ENCODE results near the gene COG5. TPM values are rescaled to one million over a fixed set of nuclear protein-coding genes. Genes with fewer than 3 reads are reported as not detected.

COG5 gene
- polyA plus RNA-seq, 1 of the 3 experiments (the other 2 are of a cell fraction): 21.2 TPM

DNA sequence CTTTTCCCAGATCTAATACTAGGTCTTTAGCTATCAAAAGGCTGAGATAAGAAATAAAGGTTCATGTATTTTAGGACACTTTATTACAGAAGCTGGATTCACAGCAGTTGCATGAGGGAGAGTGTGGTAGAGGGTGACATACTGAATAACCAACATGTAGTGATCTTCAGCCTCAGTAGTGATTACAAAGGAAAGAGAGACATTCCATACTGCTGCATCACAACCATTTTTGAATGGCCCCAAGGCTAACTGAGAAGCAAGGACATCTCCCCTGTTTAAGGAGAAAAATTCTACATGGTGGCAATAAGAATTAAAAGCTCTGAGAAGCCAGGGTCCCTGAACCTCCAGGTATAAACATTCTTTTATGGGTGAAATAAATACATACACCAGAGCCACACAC, 35.3 kb downstream of the COG5 start:
- DNase-seq: no peak

DNA sequence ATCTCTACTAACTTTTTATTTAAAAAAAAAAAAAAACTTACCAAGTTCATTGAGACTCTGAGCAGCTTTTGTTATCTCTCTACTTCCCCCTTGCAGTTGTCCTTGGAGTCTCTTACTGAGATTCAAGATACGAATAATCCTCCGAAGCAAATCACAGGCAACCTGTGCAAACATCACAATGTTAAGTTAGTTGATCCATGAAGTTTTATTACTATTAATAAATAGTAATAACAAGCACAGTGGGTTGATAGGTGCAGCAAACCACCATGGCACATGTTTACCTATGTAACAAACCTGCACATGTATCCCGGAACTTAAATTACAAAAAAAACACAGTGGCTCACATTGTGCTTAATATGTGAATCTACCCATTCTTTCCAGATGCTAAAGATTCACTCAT, 36.5 kb downstream of the COG5 start:
- H3K27me3 ChIP-seq (ENCODE audit: insufficient read depth): no peaks in the 10 kb centered on the region
- H3K4me1 ChIP-seq (ENCODE audit: control insufficient read depth in 1 of 2, insufficient read depth in 2 of 2, low read depth in 1 of 2, low read length in 1 of 2): peaks cover 0 to 2% of the 10 kb centered on the region in 2 experiments; a peak in 1 of 4 replicates
- CTCF ChIA-PET: no interaction called here
- H3K4me3 ChIP-seq (ENCODE audit: low read depth in 2 of 2, low read length in 1 of 2): no peak overlapping the region
- no peaks in the 10 kb centered on the region for H4K20me1 ChIP-seq (ENCODE audit: insufficient read depth)
- H3K9me2 ChIP-seq: no peaks in the 10 kb centered on the region
- DNase-seq: no peak
- H3F3A ChIP-seq (replicated peaks; ENCODE audit: insufficient read depth): no peaks in the 10 kb centered on the region
- 100% methylated on average over 3 of the region's 3 CpGs for WGBS (ENCODE audit: low lambda C conversion rate)
- TF ChIP-seq, protein P1, sequence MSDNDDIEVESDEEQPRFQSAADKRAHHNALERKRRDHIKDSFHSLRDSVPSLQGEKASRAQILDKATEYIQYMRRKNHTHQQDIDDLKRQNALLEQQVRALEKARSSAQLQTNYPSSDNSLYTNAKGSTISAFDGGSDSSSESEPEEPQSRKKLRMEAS (IDR thresholded peaks at IDR 0.05; ENCODE audit: low read depth): no peak
- TF ChIP-seq NRF1 (IDR thresholded peaks at IDR 0.05; ENCODE audit: low read depth, low read length) (no peak), GABPA (IDR thresholded peaks at IDR 0.05; ENCODE audit: low read depth) (no peak), CHD2 (IDR thresholded peaks at IDR 0.05; ENCODE audit: low read length, partially characterized antibody) (no peak), GATA2 (CRISPR knock-in tag; IDR thresholded peaks at IDR 0.05) (no peak), TCF12 (IDR thresholded peaks at IDR 0.05) (no peak), EZH2phosphoT487 (IDR thresholded peaks at IDR 0.05; ENCODE audit: borderline replicate concordance, low read depth) (no peak), RFX5 (IDR thresholded peaks at IDR 0.05; ENCODE audit: low read length) (no peak), RXRA (IDR thresholded peaks at IDR 0.05; ENCODE audit: borderline replicate concordance, low read depth) (no peak), TAF1 (IDR thresholded peaks at IDR 0.05; ENCODE audit: borderline replicate concordance, low read depth, low read length) (no peak), NFIC (IDR thresholded peaks at IDR 0.05; ENCODE audit: borderline replicate concordance) (no peak), MEF2A (IDR thresholded peaks at IDR 0.05; ENCODE audit: borderline replicate concordance, low read depth) (no peak)
- TF ChIP-seq, protein P2, sequence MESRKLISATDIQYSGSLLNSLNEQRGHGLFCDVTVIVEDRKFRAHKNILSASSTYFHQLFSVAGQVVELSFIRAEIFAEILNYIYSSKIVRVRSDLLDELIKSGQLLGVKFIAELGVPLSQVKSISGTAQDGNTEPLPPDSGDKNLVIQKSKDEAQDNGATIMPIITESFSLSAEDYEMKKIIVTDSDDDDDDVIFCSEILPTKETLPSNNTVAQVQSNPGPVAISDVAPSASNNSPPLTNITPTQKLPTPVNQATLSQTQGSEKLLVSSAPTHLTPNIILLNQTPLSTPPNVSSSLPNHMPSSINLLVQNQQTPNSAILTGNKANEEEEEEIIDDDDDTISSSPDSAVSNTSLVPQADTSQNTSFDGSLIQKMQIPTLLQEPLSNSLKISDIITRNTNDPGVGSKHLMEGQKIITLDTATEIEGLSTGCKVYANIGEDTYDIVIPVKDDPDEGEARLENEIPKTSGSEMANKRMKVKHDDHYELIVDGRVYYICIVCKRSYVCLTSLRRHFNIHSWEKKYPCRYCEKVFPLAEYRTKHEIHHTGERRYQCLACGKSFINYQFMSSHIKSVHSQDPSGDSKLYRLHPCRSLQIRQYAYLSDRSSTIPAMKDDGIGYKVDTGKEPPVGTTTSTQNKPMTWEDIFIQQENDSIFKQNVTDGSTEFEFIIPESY (IDR thresholded peaks at IDR 0.05; ENCODE audit: borderline replicate concordance, low read depth): no peak
- TF ChIP-seq, protein P3, sequence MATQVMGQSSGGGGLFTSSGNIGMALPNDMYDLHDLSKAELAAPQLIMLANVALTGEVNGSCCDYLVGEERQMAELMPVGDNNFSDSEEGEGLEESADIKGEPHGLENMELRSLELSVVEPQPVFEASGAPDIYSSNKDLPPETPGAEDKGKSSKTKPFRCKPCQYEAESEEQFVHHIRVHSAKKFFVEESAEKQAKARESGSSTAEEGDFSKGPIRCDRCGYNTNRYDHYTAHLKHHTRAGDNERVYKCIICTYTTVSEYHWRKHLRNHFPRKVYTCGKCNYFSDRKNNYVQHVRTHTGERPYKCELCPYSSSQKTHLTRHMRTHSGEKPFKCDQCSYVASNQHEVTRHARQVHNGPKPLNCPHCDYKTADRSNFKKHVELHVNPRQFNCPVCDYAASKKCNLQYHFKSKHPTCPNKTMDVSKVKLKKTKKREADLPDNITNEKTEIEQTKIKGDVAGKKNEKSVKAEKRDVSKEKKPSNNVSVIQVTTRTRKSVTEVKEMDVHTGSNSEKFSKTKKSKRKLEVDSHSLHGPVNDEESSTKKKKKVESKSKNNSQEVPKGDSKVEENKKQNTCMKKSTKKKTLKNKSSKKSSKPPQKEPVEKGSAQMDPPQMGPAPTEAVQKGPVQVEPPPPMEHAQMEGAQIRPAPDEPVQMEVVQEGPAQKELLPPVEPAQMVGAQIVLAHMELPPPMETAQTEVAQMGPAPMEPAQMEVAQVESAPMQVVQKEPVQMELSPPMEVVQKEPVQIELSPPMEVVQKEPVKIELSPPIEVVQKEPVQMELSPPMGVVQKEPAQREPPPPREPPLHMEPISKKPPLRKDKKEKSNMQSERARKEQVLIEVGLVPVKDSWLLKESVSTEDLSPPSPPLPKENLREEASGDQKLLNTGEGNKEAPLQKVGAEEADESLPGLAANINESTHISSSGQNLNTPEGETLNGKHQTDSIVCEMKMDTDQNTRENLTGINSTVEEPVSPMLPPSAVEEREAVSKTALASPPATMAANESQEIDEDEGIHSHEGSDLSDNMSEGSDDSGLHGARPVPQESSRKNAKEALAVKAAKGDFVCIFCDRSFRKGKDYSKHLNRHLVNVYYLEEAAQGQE (IDR thresholded peaks at IDR 0.05; ENCODE audit: low read depth, low read length): no peak
- TF ChIP-seq, protein P4, sequence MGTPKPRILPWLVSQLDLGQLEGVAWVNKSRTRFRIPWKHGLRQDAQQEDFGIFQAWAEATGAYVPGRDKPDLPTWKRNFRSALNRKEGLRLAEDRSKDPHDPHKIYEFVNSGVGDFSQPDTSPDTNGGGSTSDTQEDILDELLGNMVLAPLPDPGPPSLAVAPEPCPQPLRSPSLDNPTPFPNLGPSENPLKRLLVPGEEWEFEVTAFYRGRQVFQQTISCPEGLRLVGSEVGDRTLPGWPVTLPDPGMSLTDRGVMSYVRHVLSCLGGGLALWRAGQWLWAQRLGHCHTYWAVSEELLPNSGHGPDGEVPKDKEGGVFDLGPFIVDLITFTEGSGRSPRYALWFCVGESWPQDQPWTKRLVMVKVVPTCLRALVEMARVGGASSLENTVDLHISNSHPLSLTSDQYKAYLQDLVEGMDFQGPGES (IDR thresholded peaks at IDR 0.05; ENCODE audit: low read depth, low read length): no peak
- H3K4me2 ChIP-seq: no peak overlapping the region
- no peak overlapping the region for H3K9ac ChIP-seq
- H3K27ac ChIP-seq (ENCODE audit: low read depth in 2 of 2, low read length in 1 of 2): no peak overlapping the region
- no peaks in the 10 kb centered on the region for H3K79me2 ChIP-seq (ENCODE audit: insufficient read depth)
- POLR2A ChIA-PET: no interaction called here
- no peaks in the 10 kb centered on the region for H3K9me3 ChIP-seq
- peaks cover 13 to 41% of the 10 kb centered on the region in 2 experiments for H3K36me3 ChIP-seq (replicated peaks in 1 of 2; ENCODE audit: control insufficient read depth in 1 of 2, insufficient read depth in 2 of 2, low read length in 1 of 2)
- no peak overlapping the region for H2AFZ ChIP-seq (ENCODE audit: low read depth)

More for the DNA sequence above, 35.3 kb downstream of the COG5 start:
- H3K4me2 ChIP-seq: no peak overlapping the region
- H4K20me1 ChIP-seq (ENCODE audit: insufficient read depth): no peaks in the 10 kb centered on the region
- H3K79me2 ChIP-seq (ENCODE audit: insufficient read depth): 0 out of 2 replicates have a peak, but pooled peaks cover 7% of the 10 kb centered on the region
- H3K9me3 ChIP-seq: no peaks in the 10 kb centered on the region
- no peak overlapping the region for H3K9ac ChIP-seq
- H3K36me3 ChIP-seq (replicated peaks in 1 of 2; ENCODE audit: control insufficient read depth in 1 of 2, insufficient read depth in 2 of 2, low read length in 1 of 2): peaks cover 13 to 39% of the 10 kb centered on the region in 2 experiments
- no peak overlapping the region for H3K4me3 ChIP-seq (ENCODE audit: low read depth in 2 of 2, low read length in 1 of 2)
- peaks cover 0 to 2% of the 10 kb centered on the region in 2 experiments; a peak in 1 of 4 replicates for H3K4me1 ChIP-seq (ENCODE audit: control insufficient read depth in 1 of 2, insufficient read depth in 2 of 2, low read depth in 1 of 2, low read length in 1 of 2)
- H3K27ac ChIP-seq (ENCODE audit: low read depth in 2 of 2, low read length in 1 of 2): no peak overlapping the region
- ChIA-PET CTCF (interaction anchor here (0.7 to 0.9 kb wide), 3 partner anchors 10 to 41 kb away, joined by 3 to 4 read pairs (median 3); no protein-coding TSS in a partner anchor), POLR2A (no interaction called here)
- no peak overlapping the region for H2AFZ ChIP-seq (ENCODE audit: low read depth)
- H3K27me3 ChIP-seq (ENCODE audit: insufficient read depth): no peaks in the 10 kb centered on the region
- H3F3A ChIP-seq (replicated peaks; ENCODE audit: insufficient read depth): no peaks in the 10 kb centered on the region
- no peaks in the 10 kb centered on the region for H3K9me2 ChIP-seq
- TF ChIP-seq FOSL2 (IDR thresholded peaks at IDR 0.05; ENCODE audit: borderline replicate concordance, low read depth) (peak; percentile 42; the same call in 1 of the 2 replicates), TEAD4 (IDR thresholded peaks at IDR 0.05; ENCODE audit: borderline replicate concordance, insufficient read depth) (no peak), NRF1 (IDR thresholded peaks at IDR 0.05; ENCODE audit: low read depth, low read length) (no peak)

Data from SK-N-SH (cell line).